Activated B cell treated with CpG ODN at 0.5 μM for 24 hours (primary cell): Measurements from ENCODE around the gene BRD7. TPM values are rescaled to one million over a fixed set of nuclear protein-coding genes. Genes with fewer than 3 reads are reported as not detected.

Source experiments
- ATAC-seq: fragments of 200-7000 bp; cut with Tn5 transposase; one replicate; pipeline ENCODE4 v1.10.0; 2021; ENCODE audit warnings: low read depth, mild to moderate bottlenecking, moderate library complexity
- CTCF ChIA-PET: fragments of 350-600 bp; sonication (Branson Sonifier 250); formaldehyde crosslinking; loops from one replicate; lab custom pipeline; 2021; ENCODE audit warnings: antibody characterized with exemption; lab: Charles Lee
- POLR2A ChIA-PET: fragments of 350-600 bp; sonication (Branson Sonifier 250); formaldehyde crosslinking; loops from one replicate; lab custom pipeline; 2021; ENCODE audit warnings: antibody characterized with exemption; lab: Charles Lee
- DNase-seq: peaks from one replicate; pipeline ENCODE4 v3.0.0; 2022
- H3K27ac Mint-ChIP-seq: one replicate; pipeline ENCODE4 v1.8.0; 2020; ENCODE audit warnings: mixed read lengths
- H3K27me3 Mint-ChIP-seq: one replicate; pipeline ENCODE4 v1.8.0; 2021; ENCODE audit warnings: mixed read lengths
- H3K36me3 Mint-ChIP-seq: one replicate; pipeline ENCODE4 v1.8.0; 2021; ENCODE audit warnings: low read depth, mixed read lengths
- H3K4me1 Mint-ChIP-seq: one replicate; pipeline ENCODE4 v1.8.0; 2021; ENCODE audit warnings: mixed read lengths
- H3K4me3 Mint-ChIP-seq: one replicate; pipeline ENCODE4 v1.8.0; 2020; ENCODE audit warnings: mild to moderate bottlenecking, mixed read lengths
- H3K9me3 Mint-ChIP-seq: one replicate; pipeline ENCODE4 v1.8.0; 2020; ENCODE audit warnings: mixed read lengths
- CTCF ChIP-seq: fragments of 200-600 bp; IDR thresholded peaks from one replicate; pipeline ENCODE4 v1.8.0; 2022; ENCODE audit warnings: antibody characterized with exemption, mild to moderate bottlenecking
- intact Hi-C: fragments of 100-400 bp; cut with micrococcal nuclease; formaldehyde crosslinking; loops from one replicate; pipeline ENCODE4 v1.15.1; 2024
- total RNA-seq: library from RNA; stranded (reverse); gene quantifications from 2 replicates; pipeline ENCODE4 v1.2.3, GENCODE V29; 2022

Gene BRD7
- total RNA-seq, 1 donor from 2014 or later = 65.2 TPM

- ChIA-PET CTCF (interaction anchor here (1.4 kb wide), 1 partner anchor 40 kb away, joined by 4 read pairs; no protein-coding TSS in a partner anchor), POLR2A (no interaction called here)
- H3K4me3 Mint-ChIP-seq = no peak overlapping the region
- H3K9me3 Mint-ChIP-seq = no peaks in the 10 kb centered on the region
- intact Hi-C loops = no loop called here
- no peak for TF ChIP-seq CTCF
- H3K4me1 Mint-ChIP-seq = peaks cover 9% of the 10 kb centered on the region
- DNase-seq = no peak
- H3K36me3 Mint-ChIP-seq = peaks cover 83% of the 10 kb centered on the region
- H3K27me3 Mint-ChIP-seq = no peaks in the 10 kb centered on the region
- ATAC-seq = no peak
- H3K27ac Mint-ChIP-seq = peak overlapping the region; percentile 57
Observed at GRCh38 chr16:50314665-50315064, 54.1 kb downstream of the BRD7 start.

GRCh38 chr16:50313596-50314478 is 55.0 kb downstream of the BRD7 start:
- H3K27ac Mint-ChIP-seq = peak overlapping the region; percentile 57
- DNase-seq = peak; percentile 14
- CTCF ChIA-PET = interaction anchor here (0.6 to 1.6 kb wide), 4 partner anchors 13 to 491 kb away, joined by 3 to 12 read pairs (median 4); no protein-coding TSS in a partner anchor
- intact Hi-C loops = loop anchor here (2.0 kb wide), 1 partner anchor 13 kb away; no protein-coding TSS in a partner anchor
- no peaks in the 10 kb centered on the region for H3K27me3 Mint-ChIP-seq
- POLR2A ChIA-PET = interaction anchor here (1.3 kb wide), 1 partner anchor 35 kb away, joined by 4 read pairs; no protein-coding TSS in a partner anchor
- no peak for TF ChIP-seq CTCF
- H3K36me3 Mint-ChIP-seq = peaks cover 85% of the 10 kb centered on the region
- H3K9me3 Mint-ChIP-seq = no peaks in the 10 kb centered on the region
- H3K4me1 Mint-ChIP-seq = peaks cover 9% of the 10 kb centered on the region
- ATAC-seq = peak; percentile 49
- no peak overlapping the region for H3K4me3 Mint-ChIP-seq

GRCh38 chr16:50311891-50312501 is 56.8 kb downstream of the BRD7 start:
- TF ChIP-seq CTCF = no peak
- Mint-ChIP-seq H3K4me1 (peaks cover 9% of the 10 kb centered on the region), H3K27me3 (no peaks in the 10 kb centered on the region), H3K4me3 (no peak overlapping the region), H3K36me3 (peaks cover 82% of the 10 kb centered on the region), H3K9me3 (no peaks in the 10 kb centered on the region), H3K27ac (peak overlapping the region; percentile 59)
- intact Hi-C loops = loop anchor here (2.0 kb wide), 1 partner anchor 15 kb away; no protein-coding TSS in a partner anchor
- ChIA-PET POLR2A (interaction anchor here (2.1 kb wide), 1 partner anchor 38 kb away, joined by 6 read pairs; no protein-coding TSS in a partner anchor), CTCF (no interaction called here)
- ATAC-seq (no peak), DNase-seq (no peak)

- Mint-ChIP-seq H3K4me3 (no peak overlapping the region), H3K27me3 (no peaks in the 10 kb centered on the region), H3K9me3 (no peaks in the 10 kb centered on the region), H3K4me1 (peaks cover 9% of the 10 kb centered on the region), H3K27ac (no peak overlapping the region), H3K36me3 (peaks cover 77% of the 10 kb centered on the region)
- DNase-seq (no peak), ATAC-seq (no peak)
- ChIA-PET POLR2A (interaction anchor here (2.1 kb wide), 1 partner anchor 37 kb away, joined by 6 read pairs; no protein-coding TSS in a partner anchor), CTCF (no interaction called here)
- intact Hi-C loops = no loop called here
- no peak for TF ChIP-seq CTCF
Observed at GRCh38 chr16:50311134-50311528, 57.7 kb downstream of the BRD7 start.
